A673 (cell line): ENCODE data around the gene PHYH.

Source experiments
- CTCF ChIP-seq: fragments of 300-800, 200-600 bp; sonication (generic); conservative IDR thresholded peaks from 2 replicates; pipeline ENCODE4 v1.5.1; 2017; ENCODE audit warnings: low read depth, mild to moderate bottlenecking, antibody characterized with exemption, low read length, moderate library complexity, mixed read lengths
- EZH2 ChIP-seq: fragments of 200-600 bp; sonication (generic); IDR thresholded peaks from 2 replicates; pipeline ENCODE4 v1.6.1; 2017; ENCODE audit warnings: borderline replicate concordance, low read depth, mild to moderate bottlenecking, mixed read lengths, antibody characterized with exemption, low read length; ENCODE audit not compliant: poor library complexity, severe bottlenecking

- TF ChIP-seq CTCF (no peak), EZH2 (no peak)
Measured at GRCh38 chr10:13316635-13317311, 16.9 kb upstream of the PHYH start.
